OCI-M1 (cell line): ENCODE results near the gene ZDHHC11.
"Not testable (repeated sequence)": the region's sequence is repeated elsewhere in the genome, so short reads cannot be mapped to it uniquely, and the experiment has no call there.

Source experiments
- DNase-seq: peaks from one replicate; lab custom pipeline; 2025; lab: John Stamatoyannopoulos, UW

ZDHHC11 gene

DNA sequence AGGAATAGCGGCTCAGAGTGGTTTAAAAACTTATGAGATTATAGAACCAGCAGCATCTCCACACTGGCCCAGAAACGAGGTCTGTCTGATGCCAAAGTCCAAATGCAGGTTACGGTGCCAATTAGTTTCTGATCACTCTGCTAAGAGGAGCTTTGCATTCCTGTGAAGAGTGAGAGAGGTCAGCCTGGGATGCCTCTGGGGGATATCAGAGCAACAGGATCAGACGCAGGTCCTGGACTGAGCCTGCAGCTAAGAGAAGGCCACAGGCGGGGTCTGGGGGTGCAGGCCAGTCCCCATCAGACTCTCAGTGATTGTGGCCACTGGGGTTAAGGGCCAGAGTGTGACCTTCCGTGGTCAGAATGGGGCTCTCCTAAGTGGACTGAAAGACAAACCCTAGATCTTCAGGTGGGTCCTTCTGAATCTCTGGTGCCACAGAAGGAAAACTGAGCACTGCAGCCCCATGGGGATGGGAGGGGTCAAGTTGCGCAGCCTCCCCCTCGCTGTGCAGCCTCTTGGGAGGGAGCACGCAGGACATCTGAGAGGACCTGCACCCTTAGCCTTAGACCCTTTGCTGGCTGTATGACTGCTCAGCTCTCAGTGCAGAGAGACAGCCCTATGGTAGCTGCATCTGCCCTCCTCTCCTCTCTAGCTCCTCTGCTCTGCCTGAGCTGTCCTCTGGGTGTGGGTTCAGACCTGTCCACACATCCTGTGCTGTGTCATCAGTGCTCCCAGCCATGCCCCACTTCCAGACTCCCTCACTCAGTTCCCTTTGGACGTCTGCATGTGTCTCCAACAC, 42.9 kb downstream of the ZDHHC11 start:
- not testable (repeated sequence) for DNase-seq

DNA sequence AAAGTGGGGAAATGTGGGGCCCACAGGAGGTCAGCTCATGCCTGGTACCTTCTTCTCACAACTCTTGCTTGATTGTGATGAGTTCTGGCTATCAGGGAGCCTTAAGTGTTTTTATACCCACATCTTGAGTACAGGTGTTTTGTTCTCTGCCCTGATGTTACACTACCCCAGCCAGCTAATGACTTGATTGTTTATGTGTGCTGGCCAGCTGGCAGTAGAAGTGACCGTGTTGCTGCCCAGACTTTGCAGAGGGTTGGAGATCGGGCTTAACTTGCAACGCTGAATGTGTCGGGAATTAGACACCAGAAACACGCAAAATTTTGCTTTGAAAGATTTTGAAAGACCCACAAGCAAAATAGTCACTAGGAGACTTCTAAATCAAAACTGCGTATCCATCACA, 49.3 kb downstream of the ZDHHC11 start:
- DNase-seq = no peak

DNA sequence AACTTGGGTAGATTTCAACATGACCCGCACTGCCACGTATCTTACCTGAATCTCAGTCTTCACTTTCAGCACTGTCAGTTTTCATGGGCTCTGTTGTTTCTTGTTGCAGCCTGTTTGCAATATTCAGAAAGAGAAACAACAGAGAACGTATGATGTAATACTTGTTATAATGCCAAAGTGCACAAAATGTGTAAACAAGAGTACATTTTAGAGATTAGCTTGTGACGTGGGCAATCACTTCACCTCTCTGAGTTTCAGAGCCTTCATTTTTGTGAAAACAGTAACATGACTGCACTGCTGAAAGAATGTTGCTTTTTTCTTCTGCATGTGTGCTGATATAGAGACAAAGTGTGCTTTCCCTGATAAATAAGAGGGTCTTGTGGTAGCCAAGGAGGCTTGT, 49.7 kb downstream of the ZDHHC11 start:
- DNase-seq = not testable (repeated sequence)

DNA sequence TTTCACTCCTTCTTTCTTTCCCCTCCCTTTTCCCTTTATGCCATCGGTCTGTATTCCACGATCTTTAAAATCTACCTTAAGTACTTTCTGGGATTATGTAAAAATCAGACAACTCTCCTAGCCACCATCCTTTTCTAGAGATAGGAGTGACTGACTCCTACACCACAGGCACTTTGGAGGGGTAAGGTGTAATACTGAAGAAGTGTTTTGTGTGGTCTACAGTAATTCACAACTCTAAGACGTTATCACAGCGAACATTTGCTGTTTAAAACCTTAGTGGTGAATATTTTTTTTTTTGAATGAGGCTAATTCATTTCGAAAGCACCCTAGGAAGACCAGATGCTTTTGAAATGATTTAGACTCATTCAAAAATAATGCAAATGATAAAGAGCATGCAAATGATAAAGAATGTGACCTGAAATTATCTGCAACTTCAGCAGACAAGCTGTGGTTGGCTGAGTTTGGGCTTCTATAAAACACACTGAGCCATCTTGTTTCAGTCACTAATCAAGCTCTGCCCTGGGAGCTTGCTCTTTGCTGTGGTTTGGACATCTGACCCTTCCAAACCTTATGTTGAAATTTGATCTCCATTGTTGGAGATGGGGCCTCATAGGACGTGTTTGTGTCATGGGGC, 52.2 kb downstream of the ZDHHC11 start:
- peak; percentile 25 for DNase-seq

DNA sequence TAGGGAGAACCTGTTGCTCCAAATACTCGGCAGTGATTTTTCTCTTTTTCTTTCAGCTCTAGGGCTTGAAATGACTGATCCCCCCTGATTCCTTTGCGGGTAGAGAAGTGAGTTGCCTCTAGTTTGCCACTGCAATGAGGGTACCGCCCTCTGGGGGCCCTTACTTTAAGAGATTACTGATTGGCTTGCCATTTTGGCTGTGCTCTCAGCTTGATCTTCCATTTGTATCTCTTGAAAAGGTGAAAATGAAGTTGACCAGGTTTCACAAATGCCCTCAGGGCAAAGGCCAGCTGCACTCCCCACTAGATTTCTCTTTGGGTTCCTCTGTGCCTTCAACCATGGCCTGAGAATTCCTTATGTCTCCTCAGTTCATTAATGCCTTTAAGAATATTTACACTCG, 52.8 kb downstream of the ZDHHC11 start:
- DNase-seq = not testable (repeated sequence)

DNA sequence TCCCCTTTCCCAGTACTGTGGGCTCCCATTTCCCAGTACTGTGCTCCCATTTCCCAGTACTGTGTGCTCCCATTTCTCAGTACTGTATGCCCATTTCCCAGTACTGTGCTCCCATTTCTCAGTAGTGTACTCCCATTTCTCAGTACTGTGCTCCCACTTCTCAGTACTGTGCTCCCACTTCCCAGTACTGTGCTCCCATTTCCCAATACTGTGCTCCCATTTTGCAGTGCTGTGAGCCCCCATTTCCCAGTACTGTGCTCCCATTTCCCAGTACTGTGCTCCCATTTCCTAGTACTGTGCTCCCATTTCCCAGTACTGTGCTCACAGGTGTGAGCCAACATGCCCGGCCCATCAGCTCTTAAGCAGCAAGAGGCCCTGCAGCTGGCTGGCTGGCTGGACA, 54.9 kb downstream of the ZDHHC11 start:
- DNase-seq = peak; percentile 21

DNA sequence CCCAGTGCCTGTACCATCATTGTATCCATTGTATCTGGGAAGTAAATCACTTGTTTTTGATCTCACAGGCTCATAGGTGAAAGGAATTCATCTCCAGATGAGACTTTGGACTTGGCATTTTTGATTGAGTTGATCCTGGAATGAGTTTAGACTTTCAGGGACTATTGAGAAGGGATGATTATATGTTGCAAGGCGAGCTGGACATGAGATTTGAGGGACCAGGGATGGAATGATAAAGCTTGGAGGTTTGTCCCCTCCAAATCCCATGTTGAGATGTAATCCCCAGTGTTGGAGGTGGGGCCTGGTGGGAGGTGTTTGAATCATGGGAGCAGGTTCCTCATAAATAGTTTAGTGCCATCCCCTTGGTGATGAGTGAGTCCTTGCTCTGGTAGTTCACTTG, 55.8 kb downstream of the ZDHHC11 start:
- DNase-seq = not testable (repeated sequence)

DNA sequence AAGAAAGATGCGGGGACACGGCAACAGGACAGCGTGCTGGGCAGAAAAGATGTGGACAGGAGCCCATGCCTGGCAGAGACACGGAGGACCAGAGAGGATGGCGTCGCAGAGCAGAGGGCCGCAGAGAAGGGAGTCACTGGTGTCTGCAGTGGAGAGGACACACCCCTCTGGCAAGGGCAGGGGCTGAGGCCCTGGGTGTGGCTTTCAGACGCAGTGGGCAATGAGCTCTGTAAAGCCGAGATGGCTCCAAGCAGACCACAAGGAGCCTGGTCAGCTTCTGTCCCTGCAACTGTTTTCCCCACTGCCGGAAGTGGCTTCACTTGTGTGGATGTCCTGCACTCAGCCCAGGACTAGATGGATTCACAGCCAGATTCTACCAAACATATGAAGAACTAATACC, 62.1 kb downstream of the ZDHHC11 start:
- DNase-seq = not testable (repeated sequence)

DNA sequence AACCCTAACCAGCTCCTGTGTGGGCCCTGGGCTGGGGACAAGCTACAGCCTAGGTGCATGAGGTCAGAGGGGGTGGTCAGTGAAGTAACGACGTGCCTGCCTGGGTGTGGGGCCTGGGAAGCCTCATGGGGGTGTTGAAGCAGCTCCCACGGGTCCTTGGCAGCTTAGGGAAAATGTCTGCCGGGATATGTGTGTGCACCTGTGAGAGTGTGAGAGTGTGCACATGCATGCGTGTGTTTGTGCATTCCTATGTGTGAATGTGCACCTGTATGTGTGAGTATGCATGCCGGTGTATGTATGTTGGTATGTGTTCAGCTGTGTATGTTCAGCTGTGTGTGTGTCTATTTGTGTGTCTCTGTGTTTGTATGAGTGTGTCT, 62.9 kb downstream of the ZDHHC11 start:
- not testable (repeated sequence) for DNase-seq

DNA sequence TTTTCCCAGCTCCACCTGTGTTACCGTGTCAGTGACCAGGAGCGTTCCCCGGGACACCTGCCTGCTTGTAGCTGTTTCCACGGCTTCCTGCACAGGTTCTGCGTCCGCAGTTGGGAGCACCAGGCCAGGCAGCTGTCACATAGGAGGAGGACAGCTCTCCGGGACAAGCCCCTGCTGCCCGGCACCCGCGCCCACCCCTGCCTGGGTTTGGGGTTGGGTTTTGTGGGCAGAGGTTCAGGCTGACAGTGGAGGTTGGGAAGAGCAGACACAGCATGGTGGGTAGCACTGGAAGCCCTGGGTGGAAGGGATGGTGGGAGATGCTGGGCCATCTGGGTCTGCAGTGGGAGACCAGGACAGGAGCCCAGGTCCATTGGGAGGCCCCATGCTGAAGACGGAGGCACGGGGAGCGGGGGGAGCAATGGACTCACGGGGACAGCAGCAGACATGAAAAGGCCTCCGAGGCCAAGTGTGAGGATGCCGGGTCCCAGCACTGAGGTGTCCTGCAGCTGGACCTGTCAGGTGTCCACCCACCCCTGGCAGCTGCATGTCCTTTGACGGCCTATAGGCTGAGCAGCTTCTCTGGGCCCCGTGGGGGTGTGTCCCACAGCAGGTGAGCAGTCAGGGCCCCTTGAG, 63.4 kb downstream of the ZDHHC11 start:
- not testable (repeated sequence) for DNase-seq

DNA sequence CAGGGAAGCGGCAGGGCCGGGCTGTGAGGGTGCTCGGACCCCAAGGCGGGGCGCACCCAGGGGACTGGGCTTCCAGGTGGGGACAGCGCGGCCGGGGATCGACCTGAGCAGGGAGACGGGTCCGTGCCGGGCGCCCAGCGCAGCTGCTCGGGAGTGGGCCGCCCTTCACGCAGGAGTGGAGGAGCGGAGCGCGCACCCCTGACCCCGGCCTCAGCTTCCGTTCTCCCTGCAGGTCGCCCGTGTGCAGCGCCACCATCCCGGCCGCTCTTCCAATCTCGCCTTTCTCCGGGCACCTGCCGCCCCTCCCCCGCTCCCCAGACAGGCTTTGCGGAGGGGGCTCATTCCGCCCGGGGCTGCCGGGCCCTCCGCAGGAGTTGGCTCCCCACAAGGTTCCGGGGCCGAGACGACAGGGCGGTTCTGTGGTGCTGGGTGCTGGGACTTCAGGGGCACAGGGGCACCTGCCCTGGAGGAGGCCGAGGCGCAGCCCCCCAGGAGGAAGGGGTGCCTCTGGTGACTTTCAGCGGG, 65.5 kb downstream of the ZDHHC11 start:
- not testable (repeated sequence) for DNase-seq

DNA sequence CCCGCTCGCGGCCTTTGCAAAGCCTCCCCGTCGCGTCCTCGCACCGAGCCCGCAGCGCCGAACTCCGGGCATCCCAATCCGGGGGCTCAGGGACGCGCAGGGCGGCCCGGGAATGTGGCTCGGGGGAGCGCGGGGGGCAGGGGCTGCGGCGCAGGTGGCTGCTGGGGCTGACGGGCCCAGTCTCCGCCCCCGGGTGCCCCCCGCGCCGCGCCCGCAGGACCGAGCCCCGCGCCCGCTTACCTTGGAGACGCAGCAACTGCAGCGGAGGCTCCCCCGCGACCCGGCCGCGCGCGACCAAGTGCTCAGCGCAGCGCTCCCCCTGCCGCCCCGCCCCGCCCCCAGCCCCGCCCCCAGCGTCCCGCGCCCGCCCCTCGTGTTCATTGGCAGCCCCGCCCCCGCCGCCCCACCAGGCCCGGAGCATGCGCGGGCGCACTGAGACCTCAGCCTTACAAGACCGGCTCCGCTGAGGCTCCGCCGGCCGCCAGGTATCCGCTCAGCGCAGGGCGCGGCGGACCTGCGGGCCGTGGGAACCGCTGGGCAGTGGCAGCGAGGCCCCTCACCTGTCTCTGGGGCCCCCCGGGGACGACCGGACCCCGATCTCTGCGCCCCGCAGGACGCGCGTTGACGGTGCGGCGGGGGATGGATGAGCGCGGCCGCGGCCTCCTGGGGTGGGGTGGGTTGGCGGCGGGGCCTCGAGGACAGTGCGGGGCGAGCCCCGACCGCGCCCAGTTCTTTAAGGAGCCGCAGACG, 66.2 kb downstream of the ZDHHC11 start, which contains the start of gene ZDHHC11B:
Gene ZDHHC11B, minus strand, starts transcription at position 302 of the 750 bp plus-strand sequence. CDS start 17,810 bp downstream, outside the sequence.
- peak; percentile 89 for DNase-seq

DNA sequence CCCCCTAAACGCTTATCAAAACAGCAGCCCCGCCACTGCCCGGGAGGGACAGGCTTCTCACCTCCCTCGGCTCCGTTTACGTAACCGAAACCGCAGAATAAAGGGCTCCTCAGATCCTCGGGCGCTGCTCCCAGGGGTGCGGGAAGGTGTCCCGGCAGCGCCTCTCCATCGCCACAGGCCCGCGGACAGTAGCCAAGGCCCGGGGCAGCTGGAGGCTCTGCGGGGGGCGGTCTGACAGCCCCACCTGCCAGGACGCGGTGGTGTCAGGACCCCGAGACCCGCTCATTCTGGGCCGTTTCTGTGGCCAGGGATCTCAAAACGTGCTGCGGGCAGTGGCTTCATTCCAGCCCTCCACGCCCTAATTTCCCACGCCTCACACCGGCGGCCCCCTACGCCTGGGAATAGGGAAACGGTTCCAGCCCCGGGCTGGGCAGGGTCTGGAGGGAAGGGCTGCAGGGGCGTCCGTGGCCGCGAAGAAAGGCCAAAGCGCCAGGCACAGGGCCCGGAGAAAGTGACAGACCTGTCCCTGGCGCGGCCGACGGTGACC, 66.8 kb downstream of the ZDHHC11 start:
- peak; percentile 64 for DNase-seq

DNA sequence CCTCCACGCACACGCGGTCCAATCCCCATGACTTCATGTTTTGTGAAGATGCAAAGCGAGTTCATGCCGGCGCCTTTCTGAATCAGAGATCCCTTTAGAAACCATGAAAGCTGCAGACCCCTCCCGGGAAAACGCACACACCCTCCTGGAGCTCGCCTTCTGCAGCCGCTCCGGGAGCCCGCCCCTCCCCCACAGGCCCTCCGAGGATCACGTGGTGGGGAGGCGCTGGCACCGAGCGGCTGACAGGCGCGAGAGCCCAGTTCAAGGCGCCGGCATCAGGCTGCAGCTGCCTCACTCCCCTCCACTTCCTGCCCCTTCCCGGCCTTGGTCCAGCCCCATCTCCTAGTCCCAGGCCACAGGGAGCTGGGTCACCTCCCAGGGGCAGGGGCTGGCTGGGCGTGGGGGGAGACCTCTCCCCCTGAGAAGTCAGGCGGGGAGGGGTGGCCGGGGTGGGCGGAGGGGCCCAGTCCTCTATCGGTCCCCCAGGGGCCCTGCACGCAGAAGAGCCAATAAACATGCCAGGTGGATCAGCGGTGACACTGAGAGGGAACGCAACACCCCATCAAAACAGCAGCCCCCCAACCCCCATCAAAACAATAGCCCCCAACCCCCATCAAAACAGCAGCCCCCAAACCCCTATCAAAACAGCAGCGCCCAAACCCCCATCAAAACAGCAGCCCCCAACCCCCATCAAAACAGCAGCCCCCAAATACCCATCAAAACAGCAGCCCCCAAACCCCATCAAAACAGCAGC, 67.6 kb downstream of the ZDHHC11 start:
- DNase-seq = not testable (repeated sequence)

DNA sequence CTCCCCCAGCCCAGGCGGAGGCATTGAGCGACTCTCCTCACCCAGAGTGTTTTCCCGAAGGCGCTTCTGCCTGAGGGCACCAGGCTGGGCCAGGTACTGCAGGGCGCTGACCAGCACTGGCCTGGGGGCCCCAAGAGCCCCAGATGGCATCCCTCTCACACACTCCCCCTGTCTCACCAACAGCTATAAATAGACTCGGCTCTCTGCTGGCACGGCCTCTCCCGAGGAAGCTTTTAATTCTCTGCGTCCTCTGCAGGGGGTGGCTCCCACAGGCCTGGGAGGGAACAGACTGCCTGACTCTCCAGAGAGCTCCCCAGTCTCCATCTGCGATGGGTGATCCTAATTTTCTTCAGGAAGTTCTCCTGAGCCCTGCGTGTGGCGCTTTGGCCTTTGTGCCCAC, 68.4 kb downstream of the ZDHHC11 start:
- not testable (repeated sequence) for DNase-seq

DNA sequence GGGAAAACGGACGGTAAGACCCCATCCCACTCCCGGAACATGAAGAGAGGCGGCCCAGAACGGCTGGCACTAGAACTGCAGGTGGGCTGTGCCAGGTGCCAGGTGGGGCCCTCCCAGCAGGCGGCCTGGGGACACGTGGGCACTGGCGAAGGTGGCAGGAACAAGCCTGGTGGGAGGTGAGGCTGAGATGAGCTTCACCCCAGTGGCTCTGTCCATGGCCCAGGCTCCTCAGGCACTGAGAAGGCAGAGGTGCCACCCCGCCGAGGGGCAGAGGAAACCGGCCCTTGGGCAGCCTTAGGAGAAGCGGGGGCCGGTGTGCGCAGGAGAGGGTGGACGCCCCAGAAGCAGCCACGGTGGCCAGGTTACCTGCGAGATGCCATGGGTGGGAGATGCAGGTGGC, 70.2 kb downstream of the ZDHHC11 start:
- DNase-seq = not testable (repeated sequence)

DNA sequence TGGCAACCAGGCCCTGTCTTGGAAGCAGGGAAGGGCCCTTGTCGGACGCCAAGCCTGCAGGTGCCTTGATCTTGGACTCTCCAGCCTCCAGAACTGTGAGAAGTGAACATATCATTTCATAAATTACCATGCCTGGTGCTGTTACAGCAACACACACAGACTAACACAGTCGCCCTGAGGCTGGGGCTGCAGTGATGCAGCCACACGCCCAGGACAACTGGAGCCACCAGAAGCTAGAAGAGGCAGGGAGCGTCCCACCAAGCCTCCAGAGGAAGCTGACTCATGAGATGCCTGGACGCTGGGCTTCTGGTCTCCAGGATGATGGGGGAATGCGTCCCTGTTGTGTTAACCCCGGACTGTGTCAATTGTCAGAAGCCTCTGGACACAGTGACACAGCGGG, 71.8 kb downstream of the ZDHHC11 start:
- DNase-seq = not testable (repeated sequence)

DNA sequence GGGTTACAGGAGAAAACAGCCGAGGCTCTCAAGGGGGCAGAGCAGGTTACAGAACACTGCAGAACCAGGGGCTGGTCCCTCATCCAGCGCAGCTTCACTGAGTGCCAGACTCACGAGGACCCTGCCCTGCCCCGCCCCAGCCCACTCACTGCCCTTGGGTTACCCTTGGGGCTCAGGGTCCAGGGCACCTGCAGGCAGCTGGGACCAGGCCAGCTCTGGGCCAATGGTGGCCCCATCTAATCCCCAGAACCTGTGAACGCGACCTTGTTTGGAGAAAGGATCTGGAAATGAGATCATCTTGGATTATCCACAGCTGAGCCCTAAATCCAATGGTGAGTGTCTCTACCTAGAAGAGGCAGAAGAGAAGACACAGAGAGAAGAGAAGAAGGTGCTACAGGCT, 72.4 kb downstream of the ZDHHC11 start:
- not testable (repeated sequence) for DNase-seq

DNA sequence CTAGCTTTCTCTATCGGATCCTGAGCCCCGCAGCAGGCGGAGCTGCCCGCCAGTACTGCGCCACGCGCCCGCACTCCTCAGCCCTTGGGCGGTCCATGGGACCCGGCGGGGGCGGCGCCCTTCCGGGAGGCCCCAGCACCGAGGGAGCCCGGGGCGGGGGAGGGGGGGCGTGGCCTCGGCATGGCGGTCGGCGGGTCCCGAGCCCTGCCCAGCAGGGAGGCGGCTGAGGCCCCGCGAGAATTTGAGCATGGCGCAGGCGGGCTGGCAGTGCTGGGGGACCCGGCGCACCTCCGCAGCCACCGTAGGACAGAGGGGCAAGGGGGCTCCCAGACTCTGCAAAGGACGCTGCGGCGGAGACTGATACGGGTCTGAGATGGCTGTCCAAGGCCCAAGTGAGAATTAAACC, 73.0 kb downstream of the ZDHHC11 start:
- no peak for DNase-seq

DNA sequence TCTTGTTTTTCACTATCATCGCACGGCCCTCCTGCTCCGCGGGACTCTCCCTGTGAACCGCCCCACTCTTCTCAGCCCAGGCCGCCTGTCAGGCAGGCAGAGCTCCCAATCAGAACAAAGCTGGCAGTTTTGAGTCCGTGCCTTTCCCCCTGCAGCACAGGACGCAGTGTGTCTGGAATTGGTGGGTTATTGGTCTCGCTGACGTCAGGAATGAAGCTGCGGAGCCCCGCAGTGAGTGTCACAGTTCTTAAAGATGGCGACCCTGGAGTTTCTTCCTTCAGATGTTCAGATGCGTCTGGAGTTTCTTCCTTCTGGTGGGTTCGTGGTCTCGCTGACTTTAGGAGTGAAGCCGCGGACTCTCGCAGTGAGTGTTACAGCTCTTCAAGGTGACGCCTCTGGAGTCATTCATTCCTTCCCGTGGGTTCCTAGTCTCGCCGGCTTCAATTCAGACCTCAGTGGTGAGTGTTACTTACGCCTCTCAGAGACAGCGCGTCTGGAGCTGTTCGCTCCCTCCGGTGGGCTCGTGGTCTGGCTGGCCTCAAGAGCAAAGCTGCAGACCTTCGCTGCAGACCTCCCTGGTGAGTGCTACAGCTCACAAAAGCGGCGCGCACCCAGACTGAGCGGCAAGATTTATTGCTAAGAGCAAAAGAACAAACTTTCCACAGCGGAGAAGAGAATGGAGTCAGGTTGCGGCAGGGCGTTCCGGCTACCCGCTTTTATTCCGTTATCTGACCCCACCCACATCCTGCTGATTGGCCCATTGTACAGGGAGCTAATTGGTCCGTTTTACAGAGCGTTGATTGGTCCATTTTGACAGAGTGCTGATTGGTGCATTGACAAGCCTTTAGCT, 73.7 kb downstream of the ZDHHC11 start:
- no peak for DNase-seq
